ENCODE measurements around the gene SCGB1D1.

Gene SCGB1D1

DNA sequence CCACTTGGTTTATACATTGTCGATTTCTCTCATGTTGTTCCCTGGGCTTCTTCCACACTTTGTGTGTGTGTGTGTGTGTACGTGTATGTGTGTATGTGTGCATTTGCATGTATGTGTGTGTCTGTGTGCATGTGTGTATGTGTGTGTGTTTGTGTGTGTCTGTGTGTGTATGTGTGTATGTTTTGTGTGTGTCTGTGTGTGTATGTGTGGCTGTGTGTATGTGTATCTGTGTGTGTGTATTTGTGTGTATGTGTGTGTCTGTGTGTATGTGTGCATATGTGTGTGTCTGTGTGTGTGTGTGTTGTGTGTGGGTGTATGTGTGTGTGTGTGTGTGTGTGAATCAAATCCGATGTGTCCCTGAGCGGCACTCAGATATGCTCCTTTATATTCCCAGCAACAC, 47.5 kb downstream of the SCGB1D1 start:
- no peak for DNase-seq

DNA sequence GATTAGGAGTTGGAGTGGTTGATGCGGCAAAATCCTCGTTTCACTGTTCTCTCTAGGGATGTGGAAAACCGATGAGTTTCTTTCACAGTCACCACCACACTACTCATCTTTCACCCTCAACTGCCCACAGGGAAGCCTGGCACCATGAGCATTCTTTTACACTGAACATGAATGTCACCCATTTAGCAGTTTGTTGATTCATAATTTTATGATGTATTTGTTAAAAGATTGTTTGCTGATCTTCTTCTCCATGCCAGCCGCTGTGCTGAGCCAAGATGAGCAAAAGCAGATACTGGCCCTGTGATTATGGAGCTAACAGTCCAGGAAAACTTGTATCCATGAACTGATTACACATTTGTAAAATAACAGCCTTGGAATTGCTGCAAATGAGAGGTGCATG, 48.1 kb downstream of the SCGB1D1 start:
- DNase-seq, result no peak

DNA sequence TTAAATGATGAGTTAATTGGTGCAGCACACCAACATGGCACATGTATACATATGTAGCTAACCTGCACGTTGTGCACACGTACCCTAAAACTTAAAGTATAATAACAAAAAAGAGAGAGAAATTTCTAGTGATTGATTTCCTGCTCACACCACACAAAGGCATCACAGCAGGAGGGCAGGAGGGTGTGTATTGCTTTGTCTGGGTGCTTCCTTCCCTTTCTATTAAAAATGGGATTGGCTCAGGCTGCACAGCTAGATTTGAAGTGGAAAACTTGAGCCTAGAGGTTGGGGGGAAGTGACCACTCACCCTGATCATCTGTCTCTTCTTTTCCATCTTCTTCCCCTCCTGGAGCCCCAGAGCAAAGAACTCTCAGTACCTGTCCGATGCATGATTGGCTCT, 51.1 kb downstream of the SCGB1D1 start:
- DNase-seq, result no peak

GRCh38 chr11:62242021-62242420, 52.0 kb downstream of the SCGB1D1 start, which contains the start of gene SCGB1D2:
TSS of gene SCGB1D2 (plus strand) at chr11:62242239. CDS start at chr11:62242308, 69 bp downstream.
- peak; percentile 65 to 80 for DNase-seq

All from cerebellar nuclear complex (tissue), 1 donor.